Naive thymus-derived CD4-positive, alpha-beta T cell (primary cell): Measurements from ENCODE around the gene GPLD1. TPM values are rescaled to one million over a fixed set of nuclear protein-coding genes. Genes with fewer than 3 reads are reported as not detected.

Experiments used
- ATAC-seq: fragments of 150-1000 bp; cut with Tn5 transposase; 2 replicates; pipeline ENCODE4 v1.10.0; 2021; ENCODE audit warnings: mild to moderate bottlenecking, moderate library complexity
- CTCF ChIA-PET: fragments of 350-600 bp; sonication (Branson Sonifier 250); formaldehyde crosslinking; loops from one replicate; lab custom pipeline; 2021; ENCODE audit warnings: antibody characterized with exemption; lab: Charles Lee
- POLR2A ChIA-PET: fragments of 350-600 bp; sonication (Branson Sonifier 250); formaldehyde crosslinking; loops from one replicate; lab custom pipeline; 2021; ENCODE audit warnings: antibody characterized with exemption, inconsistent platforms; lab: Charles Lee
- DNase-seq, 9 donors: peaks; one replicate each; pipeline versions ENCODE4 v3.0.0 to v3.0.0-alpha.2; 2020 to 2022; ENCODE audit warnings: mixed read lengths in 1 of 9
- H3K27ac ChIP-seq: one replicate; pipeline ENCODE4 v1.7.0; 2013; ENCODE audit warnings: mild to moderate bottlenecking, low read depth, low read length, moderate library complexity
- H3K27me3 ChIP-seq, 2 donors: one replicate each; pipeline ENCODE4 v1.7.0; 2013; ENCODE audit warnings: low read length in 2 of 2, mild to moderate bottlenecking in 2 of 2, moderate library complexity in 2 of 2; ENCODE audit not compliant: control insufficient read depth in 2 of 2, insufficient read depth in 2 of 2
- H3K36me3 ChIP-seq, 3 experiments: 1 replicate in 2 of 3; 2 replicates in 1 of 3; pipeline ENCODE4 v1.7.0; 2013; ENCODE audit warnings: low read length in 3 of 3, mild to moderate bottlenecking in 3 of 3, moderate library complexity in 1 of 3; ENCODE audit not compliant: insufficient read depth in 3 of 3, control insufficient read depth in 2 of 3
- H3K4me1 ChIP-seq, 2 donors: one replicate each; pipeline ENCODE4 v1.7.0; 2013; ENCODE audit warnings: low read length in 2 of 2, mild to moderate bottlenecking in 2 of 2, moderate library complexity in 1 of 2; ENCODE audit not compliant: control insufficient read depth in 2 of 2, insufficient read depth in 2 of 2
- H3K4me3 ChIP-seq: 2 replicates; pipeline ENCODE4 v1.7.0; 2013; ENCODE audit warnings: mild to moderate bottlenecking, low read length
- H3K9me3 ChIP-seq, 3 experiments: 1 replicate in 2 of 3; 2 replicates in 1 of 3; pipeline ENCODE4 v1.7.0; 2013; ENCODE audit warnings: low read length in 3 of 3; ENCODE audit not compliant: control insufficient read depth in 2 of 3
- H3K27ac Mint-ChIP-seq, 9 donors: one replicate each; pipeline ENCODE4 v1.8.0; 2020 to 2022; ENCODE audit warnings: mixed read lengths in 9 of 9, mild to moderate bottlenecking in 8 of 9, moderate library complexity in 5 of 9, inconsistent platforms in 2 of 9
- H3K27me3 Mint-ChIP-seq, 5 donors: one replicate each; pipeline ENCODE4 v1.8.0; 2021 to 2022; ENCODE audit warnings: mixed read lengths in 5 of 5, mild to moderate bottlenecking in 1 of 5
- H3K36me3 Mint-ChIP-seq, 5 donors: one replicate each; pipeline ENCODE4 v1.8.0; 2020 to 2022; ENCODE audit warnings: mixed read lengths in 5 of 5, mild to moderate bottlenecking in 3 of 5, inconsistent platforms in 1 of 5
- H3K4me1 Mint-ChIP-seq, 7 donors: one replicate each; pipeline ENCODE4 v1.8.0; 2020 to 2022; ENCODE audit warnings: mixed read lengths in 7 of 7, mild to moderate bottlenecking in 3 of 7, inconsistent platforms in 1 of 7
- H3K4me3 Mint-ChIP-seq, 10 donors: one replicate each; pipeline ENCODE4 v1.8.0; 2020 to 2022; ENCODE audit warnings: mild to moderate bottlenecking in 10 of 10, mixed read lengths in 10 of 10, moderate library complexity in 6 of 10, inconsistent platforms in 2 of 10
- H3K9me3 Mint-ChIP-seq, 11 donors: one replicate each; pipeline ENCODE4 v1.8.0; 2020 to 2022; ENCODE audit warnings: mixed read lengths in 11 of 11, mild to moderate bottlenecking in 4 of 11, inconsistent platforms in 1 of 11, moderate library complexity in 1 of 11
- intact Hi-C, 2 donors: fragments of 100-400 bp; cut with micrococcal nuclease; formaldehyde crosslinking; loops; one replicate each; pipeline ENCODE4 v1.15.1; 2023
- polyA plus RNA-seq, 2 donors: library from polyadenylated mRNA; unstranded; fragments of 300-500 nt; fragmentation: Illumina TruSeq; gene quantifications; one replicate each; pipeline ENCODE4 v1.2.3, GENCODE V29; 2021
- total RNA-seq, 6 experiments: library from RNA in 5 of 6; stranded (reverse) in 5 of 6; gene quantifications; 1 replicate in 5 of 6; 2 replicates in 1 of 6; pipeline ENCODE4 v1.2.3 and lab custom pipeline; 2021 to 2026

GPLD1 gene
- total and polyA plus RNA-seq, 7 experiments from 2014 or later: 0.44 to 1.7 (median 0.94) TPM

DNA sequence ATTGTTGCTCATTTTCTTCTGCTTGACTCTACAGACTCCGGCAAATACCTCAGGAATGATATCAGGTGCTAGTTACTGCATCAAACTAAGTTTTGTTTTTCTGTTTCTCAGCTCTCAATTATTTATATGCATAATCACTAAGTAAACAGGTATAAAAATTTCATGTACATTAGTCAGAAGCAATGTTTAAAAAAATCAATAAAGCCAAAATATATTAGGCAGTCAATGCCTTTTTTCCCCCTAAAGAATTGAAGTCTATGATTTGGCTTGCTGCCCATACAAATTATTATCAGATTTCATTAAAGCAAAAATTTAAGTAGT is 107.2 kb downstream of the GPLD1 start:
- POLR2A ChIA-PET: no interaction called here
- H3K27ac Mint-ChIP-seq: no peak overlapping the region
- intact Hi-C loops: no loop called here
- CTCF ChIA-PET: no interaction called here
- H3K27me3 ChIP-seq: no peaks in the 10 kb centered on the region
- H3K4me1 Mint-ChIP-seq: no peaks in the 10 kb centered on the region
- H3K9me3 ChIP-seq: no peaks in the 10 kb centered on the region
- no peak overlapping the region for H3K27ac ChIP-seq
- no peaks in the 10 kb centered on the region for H3K36me3 ChIP-seq
- H3K27me3 Mint-ChIP-seq: peaks cover 7 to 18% (median 13%) of the 10 kb centered on the region in 5 donors
- H3K4me3 Mint-ChIP-seq: no peak overlapping the region
- ATAC-seq (no peak), DNase-seq (no peak)
- H3K36me3 Mint-ChIP-seq: no peaks in the 10 kb centered on the region
- no peak overlapping the region for H3K4me3 ChIP-seq
- no peaks in the 10 kb centered on the region for H3K9me3 Mint-ChIP-seq
- H3K4me1 ChIP-seq: no peaks in the 10 kb centered on the region

DNA sequence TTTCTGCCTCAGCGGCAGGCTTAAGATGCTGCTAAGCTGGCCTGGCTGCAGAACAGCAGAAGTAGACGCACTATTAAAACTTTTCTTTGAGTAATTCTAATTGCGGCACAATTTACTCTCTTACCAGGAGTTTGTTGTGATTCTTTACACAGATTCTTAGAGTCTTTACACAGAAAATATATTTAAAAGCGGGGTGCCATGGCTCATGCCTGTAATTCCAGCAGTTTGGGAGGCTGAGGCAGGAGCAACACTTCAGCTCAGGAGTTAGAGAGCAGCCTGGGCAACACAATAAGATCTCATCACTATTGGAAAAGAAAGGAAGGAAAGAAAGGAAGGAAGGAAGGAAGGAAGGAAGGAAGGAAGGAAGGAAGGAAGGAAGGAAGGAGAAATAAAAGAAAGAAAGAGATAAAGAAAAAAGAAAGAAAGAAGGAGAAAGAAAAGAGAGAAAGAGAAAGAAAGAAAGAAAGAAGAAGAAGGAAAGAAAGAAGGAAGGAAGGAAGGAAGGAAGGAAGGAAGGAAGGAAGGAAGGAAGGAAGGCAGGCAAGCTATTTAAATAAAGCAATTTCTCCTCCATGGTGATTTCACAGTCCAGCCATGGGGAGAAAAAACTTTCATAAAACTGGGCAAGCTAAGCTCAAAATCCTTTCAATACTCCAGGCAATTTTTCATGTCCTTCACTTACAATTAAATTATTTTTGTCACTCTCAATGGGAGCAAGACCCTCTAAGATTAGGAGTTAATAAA is 107.7 kb downstream of the GPLD1 start:
- no peak for DNase-seq
- ATAC-seq: no peak
- H3K27ac Mint-ChIP-seq: no peak overlapping the region
- Histone ChIP-seq H3K9me3 (no peaks in the 10 kb centered on the region), H3K36me3 (no peaks in the 10 kb centered on the region), H3K4me1 (no peaks in the 10 kb centered on the region), H3K4me3 (no peak overlapping the region), H3K27ac (no peak overlapping the region), H3K27me3 (no peaks in the 10 kb centered on the region)
- H3K4me1 Mint-ChIP-seq: no peaks in the 10 kb centered on the region
- intact Hi-C loops: no loop called here
- H3K36me3 Mint-ChIP-seq: no peaks in the 10 kb centered on the region
- H3K9me3 Mint-ChIP-seq: no peaks in the 10 kb centered on the region
- POLR2A ChIA-PET: no interaction called here
- CTCF ChIA-PET: no interaction called here
- H3K27me3 Mint-ChIP-seq: peaks cover 7 to 19% (median 13%) of the 10 kb centered on the region in 5 donors
- H3K4me3 Mint-ChIP-seq: no peak overlapping the region

DNA sequence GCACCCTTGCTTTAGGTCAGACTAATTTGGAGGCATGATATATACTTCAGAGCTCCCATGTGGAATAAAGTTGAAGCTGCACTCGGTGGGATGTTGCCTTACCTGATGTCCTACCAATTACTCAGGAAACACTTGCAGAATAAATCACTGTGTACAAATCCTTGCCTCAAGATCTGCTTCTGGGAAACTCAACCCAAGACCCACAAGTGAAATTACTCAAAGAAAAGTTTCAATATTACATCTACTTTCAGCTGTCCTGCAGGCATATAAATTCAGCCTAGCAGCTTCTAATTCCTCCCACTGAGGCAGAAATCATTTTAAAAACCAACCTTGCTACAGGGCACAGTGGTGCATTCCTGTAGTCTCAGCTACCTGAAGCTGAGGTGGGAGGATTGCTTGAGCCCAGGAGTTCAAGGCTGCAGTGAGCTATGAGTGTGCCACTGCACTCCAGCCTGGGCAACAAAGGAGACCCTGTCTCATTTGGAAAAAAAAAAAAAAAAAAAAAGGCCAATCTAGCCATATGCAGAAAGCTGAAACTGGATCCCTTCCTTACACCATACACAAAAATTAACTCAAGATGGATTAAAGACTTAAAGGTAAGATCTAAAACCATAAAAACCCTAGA is 110.8 kb downstream of the GPLD1 start:
- no peak for ATAC-seq
- ChIA-PET POLR2A (no interaction called here), CTCF (no interaction called here)
- DNase-seq: no peak
- H3K4me1 ChIP-seq: no peaks in the 10 kb centered on the region
- H3K27me3 ChIP-seq: no peaks in the 10 kb centered on the region
- Mint-ChIP-seq H3K27me3 (peaks cover 2 to 15% (median 7%) of the 10 kb centered on the region in 5 donors), H3K4me3 (no peak overlapping the region), H3K4me1 (no peaks in the 10 kb centered on the region), H3K36me3 (peaks cover 0 to under 1% (median 0%) of the 10 kb centered on the region in 5 donors), H3K9me3 (no peaks in the 10 kb centered on the region), H3K27ac (no peak overlapping the region)
- no peak overlapping the region for H3K27ac ChIP-seq
- no peak overlapping the region for H3K4me3 ChIP-seq
- intact Hi-C loops: no loop called here
- no peaks in the 10 kb centered on the region for H3K36me3 ChIP-seq
- no peaks in the 10 kb centered on the region for H3K9me3 ChIP-seq

Other genes starting within 250 kb of the GPLD1 start
- gene DCDC2, start 131.5 kb downstream of the GPLD1 start, total RNA-seq: under 1 TPM in 2 of 5 experiments, not detected in 3; 0.24 to 0.92 TPM
- gene DCDC2, start 131.5 kb downstream of the GPLD1 start, polyA plus RNA-seq: not detected
- 10 to 100 TPM in 4 of 5 experiments, 1 to 10 TPM in 1; 6.7 to 28.0 (median 23.1) TPM for gene MRS2, start 86.6 kb downstream of the GPLD1 start, total RNA-seq
- gene MRS2, start 86.6 kb downstream of the GPLD1 start, polyA plus RNA-seq: 10 to 100 TPM; 14.4 to 19.3 TPM
- gene ALDH5A1, start 5.4 kb upstream of the GPLD1 start, total RNA-seq: 10 to 100 TPM in 2 of 5 experiments, 1 to 10 TPM in 3; 5.7 to 20.6 (median 8.9) TPM
- 10 to 100 TPM; 12.3 to 18.5 TPM for gene ALDH5A1, start 5.4 kb upstream of the GPLD1 start, polyA plus RNA-seq
- gene KIAA0319, start 156.6 kb upstream of the GPLD1 start, total RNA-seq: under 1 TPM in 1 of 5 experiments, not detected in 4; 0.05 TPM
- gene KIAA0319, start 156.6 kb upstream of the GPLD1 start, polyA plus RNA-seq: under 1 TPM in 1 of 2 donors, not detected in 1; 0.03 TPM
- 10 to 100 TPM; 38.6 to 69.7 (median 48.2) TPM for gene TDP2, start 177.3 kb upstream of the GPLD1 start, total RNA-seq
- 10 to 100 TPM; 36.8 to 50.3 TPM for gene TDP2, start 177.3 kb upstream of the GPLD1 start, polyA plus RNA-seq
- 10 to 100 TPM in 3 of 5 experiments, 1 to 10 TPM in 2; 4.0 to 20.0 (median 12.5) TPM for gene ACOT13, start 177.5 kb upstream of the GPLD1 start, total RNA-seq
- 10 to 100 TPM; 12.9 to 13.5 TPM for gene ACOT13, start 177.5 kb upstream of the GPLD1 start, polyA plus RNA-seq
- gene C6orf62, start 229.6 kb upstream of the GPLD1 start, total RNA-seq: 100 to 1,000 TPM; 115 to 162 (median 135) TPM
- gene C6orf62, start 229.6 kb upstream of the GPLD1 start, polyA plus RNA-seq: 100 to 1,000 TPM; 102 to 130 TPM